GM13977 (cell line): ENCODE results near the gene LGSN.
"Not testable (repeated sequence)": the region's sequence is repeated elsewhere in the genome, so short reads cannot be mapped to it uniquely, and the experiment has no call there.

Experiments used
- DNase-seq: peaks from one replicate; pipeline ENCODE4 v3.0.0; 2012; ENCODE audit warnings: low spot score
- in situ Hi-C: fragments of 300-500 bp; cut with MboI; formaldehyde crosslinking; loops from one replicate; pipeline ENCODE4 v1.12.0; 2022; ENCODE audit warnings: low sequenced_read_pairs, low pct_unique_long_range_greater_than_20kb, mixed read lengths, inconsistent platforms; ENCODE audit not compliant: unreplicated experiment
- TF ChIP-seq, protein P1 (sequence below): IDR thresholded peaks from 2 replicates; pipeline ENCODE4 v1.5.1; 2012; ENCODE audit warnings: mild to moderate bottlenecking, control low read depth; ENCODE audit not compliant: insufficient read depth; ENCODE audit errors: extremely low read depth, missing control alignments

The LGSN gene

GRCh38 chr6:63259153-63259552 is 60.6 kb downstream of the LGSN start:
- in situ Hi-C loops = loop anchor here (25.0 kb wide), 1 partner anchor 197 kb away; no protein-coding TSS in a partner anchor
- TF ChIP-seq, protein P1, sequence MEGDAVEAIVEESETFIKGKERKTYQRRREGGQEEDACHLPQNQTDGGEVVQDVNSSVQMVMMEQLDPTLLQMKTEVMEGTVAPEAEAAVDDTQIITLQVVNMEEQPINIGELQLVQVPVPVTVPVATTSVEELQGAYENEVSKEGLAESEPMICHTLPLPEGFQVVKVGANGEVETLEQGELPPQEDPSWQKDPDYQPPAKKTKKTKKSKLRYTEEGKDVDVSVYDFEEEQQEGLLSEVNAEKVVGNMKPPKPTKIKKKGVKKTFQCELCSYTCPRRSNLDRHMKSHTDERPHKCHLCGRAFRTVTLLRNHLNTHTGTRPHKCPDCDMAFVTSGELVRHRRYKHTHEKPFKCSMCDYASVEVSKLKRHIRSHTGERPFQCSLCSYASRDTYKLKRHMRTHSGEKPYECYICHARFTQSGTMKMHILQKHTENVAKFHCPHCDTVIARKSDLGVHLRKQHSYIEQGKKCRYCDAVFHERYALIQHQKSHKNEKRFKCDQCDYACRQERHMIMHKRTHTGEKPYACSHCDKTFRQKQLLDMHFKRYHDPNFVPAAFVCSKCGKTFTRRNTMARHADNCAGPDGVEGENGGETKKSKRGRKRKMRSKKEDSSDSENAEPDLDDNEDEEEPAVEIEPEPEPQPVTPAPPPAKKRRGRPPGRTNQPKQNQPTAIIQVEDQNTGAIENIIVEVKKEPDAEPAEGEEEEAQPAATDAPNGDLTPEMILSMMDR = no peak
- no peak for DNase-seq

DNA sequence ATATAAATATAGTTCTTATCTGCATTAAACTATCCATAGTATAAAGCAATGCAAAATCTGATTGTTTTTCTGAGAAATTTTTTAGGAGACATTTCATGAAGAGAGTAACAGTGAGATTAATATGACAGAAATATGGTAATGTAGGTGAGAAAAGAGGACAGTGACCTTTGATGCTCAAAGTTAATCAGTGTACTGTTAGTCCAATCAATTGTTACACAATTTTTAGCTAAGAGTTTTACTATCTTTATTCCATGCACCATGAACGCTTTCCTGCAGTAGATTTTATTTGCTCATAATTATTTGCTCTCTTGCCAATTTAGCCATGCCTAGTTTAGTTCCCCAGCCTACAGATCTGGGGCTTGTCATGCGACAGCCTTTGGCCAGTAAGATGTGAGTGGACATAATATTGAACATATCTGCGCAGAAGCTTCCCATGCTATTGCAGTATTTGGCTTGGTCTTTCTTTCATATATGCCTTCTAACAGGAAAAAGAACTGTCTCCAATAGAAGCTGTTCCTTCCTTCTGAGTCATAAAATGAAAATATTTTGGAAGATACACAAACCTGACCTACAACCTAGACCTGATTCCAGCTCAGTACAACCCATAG is 69.8 kb downstream of the LGSN start:
- no peak for DNase-seq
- in situ Hi-C loops = loop anchor here (25.0 kb wide), 1 partner anchor 188 kb away; no protein-coding TSS in a partner anchor
- TF ChIP-seq, protein P1 = no peak

GRCh38 chr6:63246581-63246980 is 73.2 kb downstream of the LGSN start:
- in situ Hi-C loops = no loop called here
- TF ChIP-seq, protein P1 = no peak
- DNase-seq = no peak

- TF ChIP-seq, protein P1 = no peak
- in situ Hi-C loops = no loop called here
- no peak for DNase-seq
Measured at GRCh38 chr6:63245909-63246308, 73.9 kb downstream of the LGSN start.

- in situ Hi-C loops = no loop called here
- TF ChIP-seq, protein P1 = no peak
- DNase-seq = no peak
Measured at GRCh38 chr6:63245420-63245819, 74.4 kb downstream of the LGSN start.

- in situ Hi-C loops = no loop called here
- TF ChIP-seq, protein P1 = no peak
- no peak for DNase-seq
Measured at GRCh38 chr6:63236398-63236817, 83.4 kb downstream of the LGSN start.

- in situ Hi-C loops, DNase-seq: not testable (repeated sequence)
Measured at GRCh38 chr6:63230511-63230910, 89.3 kb downstream of the LGSN start.

- DNase-seq, in situ Hi-C loops: not testable (repeated sequence)
Measured at GRCh38 chr6:63230027-63230426, 89.8 kb downstream of the LGSN start.

- DNase-seq, in situ Hi-C loops: not testable (repeated sequence)
Measured at GRCh38 chr6:63227928-63228894, 91.6 kb downstream of the LGSN start.

- DNase-seq, in situ Hi-C loops: not testable (repeated sequence)
Measured at GRCh38 chr6:63225987-63226386, 93.8 kb downstream of the LGSN start.
